ENCODE measurements around the gene UBLCP1. TPM values are rescaled to one million over a fixed set of nuclear protein-coding genes. Genes with fewer than 3 reads are reported as not detected.

Gene UBLCP1
- total RNA-seq, 1 donor from 2014 or later: 35.7 TPM

DNA sequence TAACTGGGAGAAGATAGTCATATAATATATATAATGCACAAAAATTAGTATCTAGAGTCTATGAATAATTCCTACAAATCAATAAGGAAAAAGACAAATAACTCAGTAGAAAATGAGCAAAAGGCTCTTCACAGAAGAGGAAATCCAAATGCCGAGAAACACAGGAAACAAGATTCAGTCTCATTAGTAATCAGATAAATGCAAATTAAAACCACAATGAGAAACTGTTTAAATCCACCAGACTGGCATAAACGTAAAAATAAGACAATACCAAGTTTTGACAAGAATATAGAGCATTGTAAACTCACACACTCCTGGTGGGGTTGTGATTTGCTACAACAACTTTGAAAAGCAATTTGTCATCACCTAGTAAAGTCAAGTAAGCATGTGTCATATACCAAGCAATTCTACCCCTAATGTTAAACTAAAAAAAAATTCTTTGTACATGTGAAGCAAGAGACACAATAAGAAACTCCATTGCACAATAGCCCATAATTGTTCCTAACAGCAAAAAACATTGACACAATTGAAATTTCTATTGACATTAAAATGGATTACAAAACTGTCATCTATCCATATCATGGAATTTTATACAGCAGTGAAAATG lies 21.0 kb upstream of the UBLCP1 start:
- Mint-ChIP-seq H3K9me3 (ENCODE audit: unreplicated experiment) (no peaks in the 10 kb centered on the region), H3K27ac (ENCODE audit: unreplicated experiment) (no peak overlapping the region), H3K27me3 (ENCODE audit: unreplicated experiment) (peaks cover 15% of the 10 kb centered on the region), H3K4me1 (ENCODE audit: unreplicated experiment) (peaks cover 11% of the 10 kb centered on the region), H3K36me3 (ENCODE audit: unreplicated experiment) (no peaks in the 10 kb centered on the region), H3K4me3 (ENCODE audit: unreplicated experiment) (no peak overlapping the region)
- no peak for DNase-seq (ENCODE audit: extremely low spot score, unreplicated experiment)
- TF ChIP-seq, protein P1, sequence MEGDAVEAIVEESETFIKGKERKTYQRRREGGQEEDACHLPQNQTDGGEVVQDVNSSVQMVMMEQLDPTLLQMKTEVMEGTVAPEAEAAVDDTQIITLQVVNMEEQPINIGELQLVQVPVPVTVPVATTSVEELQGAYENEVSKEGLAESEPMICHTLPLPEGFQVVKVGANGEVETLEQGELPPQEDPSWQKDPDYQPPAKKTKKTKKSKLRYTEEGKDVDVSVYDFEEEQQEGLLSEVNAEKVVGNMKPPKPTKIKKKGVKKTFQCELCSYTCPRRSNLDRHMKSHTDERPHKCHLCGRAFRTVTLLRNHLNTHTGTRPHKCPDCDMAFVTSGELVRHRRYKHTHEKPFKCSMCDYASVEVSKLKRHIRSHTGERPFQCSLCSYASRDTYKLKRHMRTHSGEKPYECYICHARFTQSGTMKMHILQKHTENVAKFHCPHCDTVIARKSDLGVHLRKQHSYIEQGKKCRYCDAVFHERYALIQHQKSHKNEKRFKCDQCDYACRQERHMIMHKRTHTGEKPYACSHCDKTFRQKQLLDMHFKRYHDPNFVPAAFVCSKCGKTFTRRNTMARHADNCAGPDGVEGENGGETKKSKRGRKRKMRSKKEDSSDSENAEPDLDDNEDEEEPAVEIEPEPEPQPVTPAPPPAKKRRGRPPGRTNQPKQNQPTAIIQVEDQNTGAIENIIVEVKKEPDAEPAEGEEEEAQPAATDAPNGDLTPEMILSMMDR (IDR thresholded peaks at IDR 0.05): no peak

DNA sequence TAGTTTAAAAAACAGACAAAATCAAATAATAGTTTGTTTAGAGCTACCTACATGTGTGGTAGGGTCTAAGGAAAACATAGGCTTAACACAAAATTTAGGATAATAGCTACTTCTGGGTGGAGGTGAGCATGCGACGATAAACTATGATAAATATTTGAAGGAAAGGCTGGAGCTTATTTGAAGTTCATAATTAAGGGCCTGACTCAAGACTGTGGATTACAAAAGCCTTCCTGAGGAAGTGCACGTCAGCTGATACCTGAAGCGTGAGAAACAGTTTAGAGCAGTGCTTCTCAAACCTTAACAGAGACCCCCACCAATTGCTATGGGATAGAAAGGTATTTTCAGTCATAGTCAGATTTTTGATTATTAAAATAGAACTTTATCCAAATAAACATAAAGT lies 20.4 kb upstream of the UBLCP1 start:
- H3K27me3 Mint-ChIP-seq (ENCODE audit: unreplicated experiment): peaks cover 15% of the 10 kb centered on the region
- no peak for DNase-seq (ENCODE audit: extremely low spot score, unreplicated experiment)
- H3K27ac Mint-ChIP-seq (ENCODE audit: unreplicated experiment): no peak overlapping the region

DNA sequence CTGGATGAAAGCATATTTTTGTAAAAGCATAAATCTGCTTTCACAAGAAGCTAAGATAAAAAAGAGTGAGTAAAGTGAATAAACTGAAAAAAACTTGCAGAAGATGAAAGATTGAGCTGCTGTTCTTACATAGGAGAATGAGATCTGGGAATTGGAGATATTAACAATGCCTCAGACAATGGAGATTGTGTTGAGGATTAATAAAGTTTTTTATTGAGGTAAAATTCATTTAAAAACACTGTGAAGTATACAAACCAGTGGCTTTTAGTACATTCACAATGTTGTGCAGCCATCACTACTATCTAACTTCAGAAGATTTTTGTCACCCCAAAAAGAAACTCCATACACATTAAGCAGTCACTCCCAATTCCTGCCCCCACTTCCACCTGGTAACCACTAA lies 19.7 kb upstream of the UBLCP1 start:
- Mint-ChIP-seq H3K36me3 (ENCODE audit: unreplicated experiment) (no peaks in the 10 kb centered on the region), H3K4me1 (ENCODE audit: unreplicated experiment) (peaks cover 11% of the 10 kb centered on the region), H3K4me3 (ENCODE audit: unreplicated experiment) (no peak overlapping the region), H3K27me3 (ENCODE audit: unreplicated experiment) (peaks cover 18% of the 10 kb centered on the region), H3K9me3 (ENCODE audit: unreplicated experiment) (no peaks in the 10 kb centered on the region), H3K27ac (ENCODE audit: unreplicated experiment) (no peak overlapping the region)
- DNase-seq (ENCODE audit: extremely low spot score, unreplicated experiment): no peak
- TF ChIP-seq, protein P1 (IDR thresholded peaks at IDR 0.05): no peak

More for the DNA sequence above, 20.4 kb upstream of the UBLCP1 start:
- no peak overlapping the region for H3K4me3 Mint-ChIP-seq (ENCODE audit: unreplicated experiment)
- H3K36me3 Mint-ChIP-seq (ENCODE audit: unreplicated experiment): no peaks in the 10 kb centered on the region
- TF ChIP-seq, protein P1 (IDR thresholded peaks at IDR 0.05): no peak
- peaks cover 11% of the 10 kb centered on the region for H3K4me1 Mint-ChIP-seq (ENCODE audit: unreplicated experiment)
- no peaks in the 10 kb centered on the region for H3K9me3 Mint-ChIP-seq (ENCODE audit: unreplicated experiment)

DNA sequence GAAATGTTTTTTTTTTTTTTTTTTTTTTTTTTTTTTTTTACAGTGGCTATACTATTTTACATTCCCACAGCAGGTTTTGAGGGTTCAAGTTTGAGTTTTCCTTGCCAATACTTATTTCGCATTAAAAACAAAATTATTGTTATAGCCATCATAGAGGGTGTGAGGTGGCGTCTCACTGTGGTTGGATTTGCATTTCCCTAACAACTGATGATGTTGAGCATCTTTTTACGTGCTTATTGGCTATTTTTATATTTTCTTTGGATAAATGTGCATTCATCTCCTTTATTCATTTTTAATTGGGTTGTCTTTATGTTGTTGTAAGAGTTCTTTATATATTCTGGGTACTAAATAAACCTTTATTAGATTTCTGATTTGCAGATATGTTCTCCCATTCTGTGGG lies 18.9 kb upstream of the UBLCP1 start:
- TF ChIP-seq, protein P1 (IDR thresholded peaks at IDR 0.05): no peak
- no peaks in the 10 kb centered on the region for H3K9me3 Mint-ChIP-seq (ENCODE audit: unreplicated experiment)
- peaks cover 26% of the 10 kb centered on the region for H3K27me3 Mint-ChIP-seq (ENCODE audit: unreplicated experiment)
- H3K27ac Mint-ChIP-seq (ENCODE audit: unreplicated experiment): no peak overlapping the region
- DNase-seq (ENCODE audit: extremely low spot score, unreplicated experiment): no peak
- H3K36me3 Mint-ChIP-seq (ENCODE audit: unreplicated experiment): no peaks in the 10 kb centered on the region
- peaks cover 11% of the 10 kb centered on the region for H3K4me1 Mint-ChIP-seq (ENCODE audit: unreplicated experiment)
- no peak overlapping the region for H3K4me3 Mint-ChIP-seq (ENCODE audit: unreplicated experiment)

DNA sequence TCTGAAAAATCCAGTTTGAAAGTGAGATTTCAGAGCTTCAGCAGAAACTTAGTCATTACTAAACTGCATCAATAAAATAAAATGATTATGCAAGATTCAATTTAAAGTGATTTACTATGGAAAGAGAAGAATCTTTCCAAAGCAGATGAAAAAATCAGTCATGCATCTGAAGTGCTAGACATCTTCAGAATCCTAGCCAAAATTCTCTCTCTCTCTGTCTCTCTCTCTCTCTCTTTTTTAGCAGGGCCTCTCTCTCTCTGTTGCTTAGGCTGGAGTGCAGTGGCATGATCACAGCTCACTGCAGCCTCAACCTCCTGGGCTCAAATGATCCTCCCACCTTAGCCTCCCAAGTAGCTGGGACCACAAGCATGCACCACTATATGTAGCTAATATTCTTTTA lies 18.2 kb upstream of the UBLCP1 start:
- Mint-ChIP-seq H3K36me3 (ENCODE audit: unreplicated experiment) (no peaks in the 10 kb centered on the region), H3K27ac (ENCODE audit: unreplicated experiment) (no peak overlapping the region), H3K9me3 (ENCODE audit: unreplicated experiment) (no peaks in the 10 kb centered on the region), H3K27me3 (ENCODE audit: unreplicated experiment) (peaks cover 31% of the 10 kb centered on the region), H3K4me3 (ENCODE audit: unreplicated experiment) (no peak overlapping the region), H3K4me1 (ENCODE audit: unreplicated experiment) (peaks cover 10% of the 10 kb centered on the region)
- TF ChIP-seq, protein P1 (IDR thresholded peaks at IDR 0.05): no peak
- DNase-seq (ENCODE audit: extremely low spot score, unreplicated experiment): no peak
